ENCODE results near the gene PRUNE1.

- TF ChIP-seq, protein P1, sequence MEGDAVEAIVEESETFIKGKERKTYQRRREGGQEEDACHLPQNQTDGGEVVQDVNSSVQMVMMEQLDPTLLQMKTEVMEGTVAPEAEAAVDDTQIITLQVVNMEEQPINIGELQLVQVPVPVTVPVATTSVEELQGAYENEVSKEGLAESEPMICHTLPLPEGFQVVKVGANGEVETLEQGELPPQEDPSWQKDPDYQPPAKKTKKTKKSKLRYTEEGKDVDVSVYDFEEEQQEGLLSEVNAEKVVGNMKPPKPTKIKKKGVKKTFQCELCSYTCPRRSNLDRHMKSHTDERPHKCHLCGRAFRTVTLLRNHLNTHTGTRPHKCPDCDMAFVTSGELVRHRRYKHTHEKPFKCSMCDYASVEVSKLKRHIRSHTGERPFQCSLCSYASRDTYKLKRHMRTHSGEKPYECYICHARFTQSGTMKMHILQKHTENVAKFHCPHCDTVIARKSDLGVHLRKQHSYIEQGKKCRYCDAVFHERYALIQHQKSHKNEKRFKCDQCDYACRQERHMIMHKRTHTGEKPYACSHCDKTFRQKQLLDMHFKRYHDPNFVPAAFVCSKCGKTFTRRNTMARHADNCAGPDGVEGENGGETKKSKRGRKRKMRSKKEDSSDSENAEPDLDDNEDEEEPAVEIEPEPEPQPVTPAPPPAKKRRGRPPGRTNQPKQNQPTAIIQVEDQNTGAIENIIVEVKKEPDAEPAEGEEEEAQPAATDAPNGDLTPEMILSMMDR (IDR thresholded peaks at IDR 0.05) = no peak
- no peak for TF ChIP-seq POLR2A (IDR thresholded peaks at IDR 0.05)
Observed at GRCh38 chr1:151049458-151049857, 41.2 kb downstream of the PRUNE1 start.
